GM21423 (cell line): Measurements from ENCODE around the gene MYO5A.

Experiments used
- ATAC-seq: cut with Tn5 transposase; IDR thresholded peaks from one replicate; pipeline ENCODE4 v1.9.1; 2021; ENCODE audit warnings: mild to moderate bottlenecking, moderate library complexity; ENCODE audit not compliant: unreplicated experiment

The MYO5A gene

GRCh38 chr15:52263563-52264282 is 265.0 kb downstream of the MYO5A start:
- no peak for ATAC-seq

GRCh38 chr15:52262364-52262763 is 266.3 kb downstream of the MYO5A start:
- no peak for ATAC-seq

- peak; percentile 98 for ATAC-seq
Observed at GRCh38 chr15:52261498-52262242, 267.0 kb downstream of the MYO5A start.

GRCh38 chr15:52261026-52261425 is 267.7 kb downstream of the MYO5A start:
- no peak for ATAC-seq

GRCh38 chr15:52259503-52259902 is 269.2 kb downstream of the MYO5A start:
- ATAC-seq: no peak

GRCh38 chr15:52258461-52258860 is 270.2 kb downstream of the MYO5A start:
- ATAC-seq: no peak

GRCh38 chr15:52257734-52258062 is 271.0 kb downstream of the MYO5A start:
- ATAC-seq: no peak
